Astrocyte (in vitro differentiated cells and primary cell): Measurements from ENCODE around the gene CARS2. TPM values are rescaled to one million over a fixed set of nuclear protein-coding genes. Genes with fewer than 3 reads are reported as not detected.

ENCODE experiments used
- DNase-seq: peaks from one replicate; pipeline ENCODE4 v3.0.0-alpha.2; 2010; ENCODE audit warnings: low read depth
- FAIRE-seq: peaks from 2 replicates; lab custom pipeline; 2011; peaks lifted over from hg19 to GRCh38; lab: Jason Lieb, UNC
- H2AFZ ChIP-seq: 2 replicates; pipeline ENCODE4 v1.6.0; 2012; ENCODE audit warnings: low read depth, low read length, inconsistent platforms
- H3K27ac ChIP-seq: 2 replicates; pipeline ENCODE4 v1.5.1; 2011; ENCODE audit warnings: low read depth, low read length, inconsistent platforms
- H3K27me3 ChIP-seq: 2 replicates; pipeline ENCODE4 v1.6.0; 2011; ENCODE audit warnings: low read length, inconsistent platforms; ENCODE audit not compliant: insufficient read depth
- H3K36me3 ChIP-seq: 2 replicates; pipeline ENCODE4 v1.5.1; 2011; ENCODE audit warnings: low read length, inconsistent platforms; ENCODE audit not compliant: insufficient read depth
- H3K4me1 ChIP-seq: 2 replicates; pipeline ENCODE4 v1.5.1; 2011; ENCODE audit warnings: low read length, inconsistent platforms; ENCODE audit not compliant: insufficient read depth
- H3K4me2 ChIP-seq: 2 replicates; pipeline ENCODE4 v1.6.0; 2012; ENCODE audit warnings: low read length, inconsistent platforms
- H3K4me3 ChIP-seq: 2 replicates; pipeline ENCODE4 v1.5.1; 2011; ENCODE audit warnings: low read depth, mild to moderate bottlenecking, low read length, inconsistent platforms; ENCODE audit not compliant: insufficient read depth
- H3K79me2 ChIP-seq: 2 replicates; pipeline ENCODE4 v1.6.0; 2012; ENCODE audit warnings: mild to moderate bottlenecking, low read length, inconsistent platforms; ENCODE audit not compliant: insufficient read depth
- H3K9ac ChIP-seq: 2 replicates; pipeline ENCODE4 v1.6.0; 2012; ENCODE audit warnings: mild to moderate bottlenecking, low read length, inconsistent platforms
- H3K9me3 ChIP-seq: 2 replicates; pipeline ENCODE4 v1.5.1; 2012; ENCODE audit warnings: low read depth, mild to moderate bottlenecking, low read length, inconsistent platforms; ENCODE audit not compliant: insufficient read depth
- H4K20me1 ChIP-seq: 2 replicates; pipeline ENCODE4 v1.6.0; 2012; ENCODE audit warnings: low read length, inconsistent platforms; ENCODE audit not compliant: insufficient read depth
- H3K27ac Mint-ChIP-seq: one replicate; pipeline ENCODE4 v1.8.0; 2021; ENCODE audit warnings: mild to moderate bottlenecking, mixed read lengths; ENCODE audit not compliant: unreplicated experiment
- H3K27me3 Mint-ChIP-seq: one replicate; pipeline ENCODE4 v1.8.0; 2021; ENCODE audit warnings: low read depth, mixed read lengths; ENCODE audit not compliant: unreplicated experiment
- H3K36me3 Mint-ChIP-seq: one replicate; pipeline ENCODE4 v1.8.0; 2021; ENCODE audit warnings: low read depth, mixed read lengths; ENCODE audit not compliant: unreplicated experiment
- H3K4me1 Mint-ChIP-seq: one replicate; pipeline ENCODE4 v1.8.0; 2021; ENCODE audit warnings: low read depth, mixed read lengths; ENCODE audit not compliant: unreplicated experiment
- H3K4me3 Mint-ChIP-seq: one replicate; pipeline ENCODE4 v1.8.0; 2021; ENCODE audit warnings: mild to moderate bottlenecking, moderate library complexity, mixed read lengths; ENCODE audit not compliant: unreplicated experiment
- H3K9me3 Mint-ChIP-seq: one replicate; pipeline ENCODE4 v1.8.0; 2021; ENCODE audit warnings: mild to moderate bottlenecking, mixed read lengths; ENCODE audit not compliant: unreplicated experiment
- EZH2 ChIP-seq: IDR thresholded peaks from 2 replicates; pipeline ENCODE4 v1.6.1; 2012; ENCODE audit warnings: mild to moderate bottlenecking, low read length, inconsistent platforms; ENCODE audit not compliant: insufficient read depth
- total RNA-seq: library from RNA; stranded (reverse); gene quantifications from 2 replicates; pipeline ENCODE4 v1.2.1, GENCODE V29; 2021
- TF ChIP-seq, protein P1 (sequence below): IDR thresholded peaks from 2 replicates; pipeline ENCODE4 v1.5.1; 2011; ENCODE audit warnings: low read depth, mild to moderate bottlenecking, inconsistent platforms, low read length, moderate library complexity; ENCODE audit not compliant: insufficient read depth

The CARS2 gene
- total RNA-seq, 1 donor from 2014 or later, result 51.4 TPM

DNA sequence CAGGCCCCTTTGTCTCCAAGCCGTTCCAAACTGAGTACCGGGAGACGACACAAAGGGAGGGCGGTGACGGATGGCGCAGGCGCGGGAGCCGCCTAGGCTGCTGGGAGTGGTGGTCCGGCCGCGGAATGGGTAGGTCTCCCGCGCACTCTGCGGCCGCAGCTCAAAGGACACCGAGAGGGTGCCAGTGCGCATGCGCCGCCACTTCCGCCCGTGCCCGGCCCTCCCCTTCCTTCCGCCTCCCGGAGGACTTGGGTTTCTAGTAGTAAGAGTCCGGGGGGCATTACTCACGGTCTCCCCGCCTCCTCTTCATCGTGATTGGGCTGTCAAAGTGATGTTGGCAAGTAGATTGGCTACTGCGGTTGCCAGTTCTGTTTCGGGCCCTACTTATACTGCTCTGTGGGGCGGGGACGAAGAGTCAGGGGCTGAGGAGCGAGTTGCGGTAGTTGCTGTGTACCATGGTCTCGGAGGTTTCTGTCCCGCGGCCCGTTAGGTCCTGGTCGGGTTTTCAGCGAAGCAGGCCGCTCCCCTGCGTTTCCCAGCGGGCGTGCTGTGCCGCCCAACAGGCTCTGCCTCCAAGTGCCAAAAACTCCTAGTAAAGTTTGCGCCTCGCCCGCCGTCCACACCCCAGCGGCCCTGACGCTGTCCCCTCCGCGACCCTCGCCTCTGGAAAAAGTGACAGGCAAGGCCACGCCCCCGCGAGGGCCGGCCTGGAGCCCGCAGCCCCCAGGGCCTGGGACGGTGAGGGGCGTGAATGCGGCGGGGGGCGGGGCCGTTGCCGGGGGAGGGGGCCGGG lies 7.1 kb upstream of the CARS2 start:
- H3K9me3 ChIP-seq, result no peaks in the 10 kb centered on the region
- Mint-ChIP-seq H3K9me3 (no peaks in the 10 kb centered on the region), H3K36me3 (no peaks in the 10 kb centered on the region), H3K27me3 (no peaks in the 10 kb centered on the region), H3K4me3 (peak overlapping the region; percentile 96), H3K4me1 (peaks cover 6% of the 10 kb centered on the region), H3K27ac (peak overlapping the region; percentile 91)
- H3K4me1 ChIP-seq, result peaks cover 20% of the 10 kb centered on the region
- peak overlapping the region; percentile 98 for H3K9ac ChIP-seq
- peaks cover 41% of the 10 kb centered on the region for H3K79me2 ChIP-seq
- TF ChIP-seq EZH2, result no peak
- TF ChIP-seq, protein P1, sequence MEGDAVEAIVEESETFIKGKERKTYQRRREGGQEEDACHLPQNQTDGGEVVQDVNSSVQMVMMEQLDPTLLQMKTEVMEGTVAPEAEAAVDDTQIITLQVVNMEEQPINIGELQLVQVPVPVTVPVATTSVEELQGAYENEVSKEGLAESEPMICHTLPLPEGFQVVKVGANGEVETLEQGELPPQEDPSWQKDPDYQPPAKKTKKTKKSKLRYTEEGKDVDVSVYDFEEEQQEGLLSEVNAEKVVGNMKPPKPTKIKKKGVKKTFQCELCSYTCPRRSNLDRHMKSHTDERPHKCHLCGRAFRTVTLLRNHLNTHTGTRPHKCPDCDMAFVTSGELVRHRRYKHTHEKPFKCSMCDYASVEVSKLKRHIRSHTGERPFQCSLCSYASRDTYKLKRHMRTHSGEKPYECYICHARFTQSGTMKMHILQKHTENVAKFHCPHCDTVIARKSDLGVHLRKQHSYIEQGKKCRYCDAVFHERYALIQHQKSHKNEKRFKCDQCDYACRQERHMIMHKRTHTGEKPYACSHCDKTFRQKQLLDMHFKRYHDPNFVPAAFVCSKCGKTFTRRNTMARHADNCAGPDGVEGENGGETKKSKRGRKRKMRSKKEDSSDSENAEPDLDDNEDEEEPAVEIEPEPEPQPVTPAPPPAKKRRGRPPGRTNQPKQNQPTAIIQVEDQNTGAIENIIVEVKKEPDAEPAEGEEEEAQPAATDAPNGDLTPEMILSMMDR, result no peak
- peak; percentile 99 for DNase-seq
- H3K27ac ChIP-seq, result peak overlapping the region; percentile 99
- H2AFZ ChIP-seq, result peak overlapping the region; percentile 78
- peaks cover 23% of the 10 kb centered on the region for H4K20me1 ChIP-seq
- peak overlapping the region; percentile 98 for H3K4me2 ChIP-seq
- H3K4me3 ChIP-seq, result peak overlapping the region; percentile 79
- FAIRE-seq, result peak; percentile 47
- no peaks in the 10 kb centered on the region for H3K27me3 ChIP-seq
- H3K36me3 ChIP-seq, result no peaks in the 10 kb centered on the region

DNA sequence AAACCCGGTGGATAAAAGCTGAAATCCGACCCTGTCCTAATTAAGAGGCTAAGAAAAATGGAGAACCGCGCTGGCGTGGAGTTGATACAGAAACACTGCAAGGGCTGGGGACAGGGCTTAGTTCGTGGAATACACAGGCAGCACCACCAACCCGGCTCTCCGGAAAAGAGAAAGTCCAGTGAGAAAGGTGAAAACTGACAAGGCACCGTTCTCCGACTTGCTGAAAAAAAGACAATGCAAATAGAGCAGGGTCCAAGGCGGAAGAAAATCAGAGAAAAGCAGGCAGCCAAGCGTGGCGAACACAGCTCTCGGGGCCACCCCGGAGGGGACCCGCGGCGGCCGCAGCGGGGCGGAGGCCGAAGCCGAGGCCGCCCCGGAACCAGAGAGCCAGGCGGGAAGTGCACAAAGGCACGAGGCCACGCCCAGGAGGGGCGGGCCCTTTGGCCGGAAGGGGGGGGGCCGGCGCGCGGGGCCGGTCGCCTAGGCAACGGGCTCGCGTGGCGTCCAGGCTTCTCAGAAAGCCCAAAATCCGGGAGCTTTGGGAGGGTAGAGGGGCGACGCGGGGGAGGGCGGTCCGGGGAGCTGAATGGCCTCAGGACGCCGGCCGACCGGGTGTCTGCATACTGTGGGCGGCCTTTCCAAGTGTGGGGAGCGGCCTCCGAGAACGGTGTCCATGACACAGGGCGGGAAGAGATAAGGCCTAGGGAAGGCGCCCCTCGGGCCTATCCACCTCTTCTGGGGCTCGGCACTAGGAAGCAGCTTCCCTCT lies 6.3 kb upstream of the CARS2 start:
- Mint-ChIP-seq H3K4me3 (peak overlapping the region; percentile 96), H3K9me3 (no peaks in the 10 kb centered on the region), H3K36me3 (no peaks in the 10 kb centered on the region), H3K27me3 (no peaks in the 10 kb centered on the region), H3K4me1 (peaks cover 3% of the 10 kb centered on the region), H3K27ac (peak overlapping the region; percentile 97)
- Histone ChIP-seq H4K20me1 (peaks cover 15% of the 10 kb centered on the region), H3K27ac (peak overlapping the region; percentile 99), H3K36me3 (no peaks in the 10 kb centered on the region), H3K9me3 (no peaks in the 10 kb centered on the region), H3K27me3 (no peaks in the 10 kb centered on the region), H3K4me2 (peak overlapping the region; percentile 93), H3K9ac (peak overlapping the region; percentile 98), H3K79me2 (peaks cover 33% of the 10 kb centered on the region), H3K4me3 (peak overlapping the region; percentile 76), H2AFZ (peak overlapping the region; percentile 78), H3K4me1 (peaks cover 17% of the 10 kb centered on the region)
- TF ChIP-seq, protein P1, result no peak
- TF ChIP-seq EZH2, result no peak
- FAIRE-seq (no peak), DNase-seq (peak; percentile 51)
